Spleen (tissue), 11 donors: ENCODE data around the gene PLCB2. TPM values are rescaled to one million over a fixed set of nuclear protein-coding genes. Genes with fewer than 3 reads are reported as not detected.

Source experiments
- DNase-seq: peaks from one replicate; pipeline ENCODE4 v3.0.0-alpha.2; 2020
- H3K27ac ChIP-seq, 8 donors: fragments of 200-600 bp; sonication (generic) in 7 of 8; 1 replicate in 4 of 8; 2 replicates in 4 of 8; pipeline versions ENCODE4 v1.5.0 to v1.8.0; 2016 to 2021; ENCODE audit warnings: inconsistent platforms in 4 of 8, mild to moderate bottlenecking in 4 of 8, moderate library complexity in 1 of 8
- H3K27me3 ChIP-seq, 7 donors: fragments of 200-600 bp; sonication (generic) in 6 of 7; replicated peaks in 1 of 7; 1 replicate in 4 of 7; 2 replicates in 3 of 7; pipeline versions ENCODE4 v1.5.0 to v1.8.0; 2016 to 2021; ENCODE audit warnings: inconsistent platforms in 3 of 7, mild to moderate bottlenecking in 1 of 7
- H3K36me3 ChIP-seq, 6 donors: fragments of 200-600 bp; sonication (generic) in 5 of 6; 1 replicate in 4 of 6; 2 replicates in 2 of 6; pipeline versions ENCODE4 v1.5.0 to v1.8.0; 2016 to 2021; ENCODE audit warnings: inconsistent platforms in 2 of 6
- H3K4me1 ChIP-seq, 6 donors: fragments of 200-600 bp; sonication (generic) in 5 of 6; 1 replicate in 3 of 6; 2 replicates in 3 of 6; pipeline versions ENCODE4 v1.5.0 to v1.8.0; 2016 to 2021; ENCODE audit warnings: inconsistent platforms in 3 of 6
- H3K4me3 ChIP-seq, 8 donors: fragments of 200-600 bp; sonication (generic) in 7 of 8; 1 replicate in 4 of 8; 2 replicates in 4 of 8; pipeline versions ENCODE4 v1.5.0 to v1.8.0; 2016 to 2021; ENCODE audit warnings: inconsistent platforms in 4 of 8, mild to moderate bottlenecking in 4 of 8, moderate library complexity in 2 of 8
- H3K9me3 ChIP-seq, 8 donors: fragments of 200-600 bp; sonication (generic) in 7 of 8; 1 replicate in 4 of 8; 2 replicates in 4 of 8; pipeline versions ENCODE4 v1.5.0 to v1.8.0; 2016 to 2021; ENCODE audit warnings: inconsistent platforms in 4 of 8
- CTCF ChIP-seq, 11 experiments: fragments of 200-600 bp in 7 of 11; fragments of 450-650 bp in 4 of 11; sonication (generic) in 4 of 11; IDR thresholded peaks in 8 of 11; conservative IDR thresholded peaks in 3 of 11; 1 replicate in 7 of 11; 2 replicates in 4 of 11; pipeline versions ENCODE4 v1.4.0 to v1.8.0; 2016 to 2021; ENCODE audit warnings: antibody characterized with exemption in 11 of 11, inconsistent platforms in 4 of 11, mild to moderate bottlenecking in 1 of 11
- POLR2A ChIP-seq, 3 donors: fragments of 450-650 bp; IDR thresholded peaks; one replicate each; pipeline ENCODE4 v1.5.1; 2017; ENCODE audit warnings: antibody characterized with exemption in 3 of 3, mild to moderate bottlenecking in 1 of 3
- POLR2AphosphoS5 ChIP-seq, 3 donors: sonication (generic); formaldehyde crosslinking; IDR thresholded peaks; one replicate each; pipeline ENCODE4 v1.5.1; 2017; ENCODE audit warnings: antibody characterized with exemption in 3 of 3
- WGBS, 5 donors: extraction: QIAGEN DNeasy Blood & Tissue Kit in 3 of 5; methylation state at CpG; one replicate each; pipeline versions ENCODE4 v1.1.5 to v1.1.7; 2013 to 2018; 5-methylcytosine and 5-hydroxymethylcytosine counted together
- intact Hi-C: fragments of 100-400 bp; cut with DNase I; formaldehyde crosslinking; loops from one replicate; pipeline ENCODE4 v1.15.0; 2023; ENCODE audit warnings: low total_unique reads
- polyA plus RNA-seq, 3 donors: library from polyadenylated mRNA; stranded (reverse); fragments of 200-250 nt; gene quantifications; one replicate each; pipeline ENCODE4 v1.2.1, GENCODE V29; 2013
- total RNA-seq, 7 donors: library from RNA; depleted of rRNA in 3 of 7; stranded (reverse); fragments of >200 nt in 3 of 7; fragmentation: NEBNext Ultra II Directional in 4 of 7; extraction: Animal tissue kit (Norgen Biotek cat#: 25700) in 4 of 7; gene quantifications; one replicate each; pipeline versions ENCODE4 v1.1.0 to v1.2.1, GENCODE V29; 2016 to 2021
- donor health status: healthy with polysubstance abuse.
- donor health status: DM: no; HTN: no; CAD: no; lungs with moderate emphysema.
- donor health status: DM: no; HTN: no; CAD: no.
- donor health status: Bipolar disorder and iron deficiency.
- donor health status: healthy.
- donor health status: DM: no; HTN: no; CAD: no.
- donor health status: DM: yes; HTN: yes; CAD: no.

The PLCB2 gene
- total and polyA plus RNA-seq, 10 donors = 63.8 to 247 (median 187) TPM

GRCh38 chr15:40323953-40324937 is 16.5 kb upstream of the PLCB2 start:
- Histone ChIP-seq H3K27ac (peak overlapping the region; percentile 59 to 87 (median 81)), H3K4me3 (peak overlapping the region; percentile 63 to 93 (median 68)), H3K27me3 (no peaks in the 10 kb centered on the region), H3K4me1 (peaks cover 22 to 81% (median 57%) of the 10 kb centered on the region in 6 donors), H3K9me3 (no peaks in the 10 kb centered on the region), H3K36me3 (peaks cover 0 to 4% (median 0%) of the 10 kb centered on the region in 6 donors)
- TF ChIP-seq POLR2A (IDR thresholded peaks at IDR 0.05) (no peak), CTCF (IDR thresholded peaks at IDR 0.05 in 8 of 11, conservative IDR thresholded peaks at IDR 0.05 in 3 of 11) (no peak), POLR2AphosphoS5 (IDR thresholded peaks at IDR 0.05) (peak in 1 of 3 donors; percentile 11)
- intact Hi-C loops = loop anchor here (5.0 kb wide), 1 partner anchor 98 kb away; no protein-coding TSS in a partner anchor
- 1 to 3% (median 1%) methylated on average over 37 to 101 of the region's 101 CpGs for WGBS, 5 donors
- DNase-seq = peak; percentile 90

- peak within 1 kb of the TSS; percentile 59 to 87 (median 81) for H3K27ac ChIP-seq
- intact Hi-C loops = loop anchor here (5.0 kb wide), 1 partner anchor 99 kb away; no protein-coding TSS in a partner anchor
- H3K36me3 ChIP-seq = no peaks in the 10 kb centered on the region
- no peaks in the 10 kb centered on the region for H3K9me3 ChIP-seq
- DNase-seq = peak; percentile 98
- no peaks in the 10 kb centered on the region for H3K27me3 ChIP-seq
- peaks cover 17 to 73% (median 50%) of the 10 kb centered on the region in 6 donors for H3K4me1 ChIP-seq
- peak within 1 kb of the TSS; percentile 63 to 93 (median 68) for H3K4me3 ChIP-seq
- TF ChIP-seq CTCF (IDR thresholded peaks at IDR 0.05 in 8 of 11, conservative IDR thresholded peaks at IDR 0.05 in 3 of 11) (peak; percentile 76 to 96 (median 85)), POLR2A (IDR thresholded peaks at IDR 0.05) (peak in 1 of 3 donors; percentile 65), POLR2AphosphoS5 (IDR thresholded peaks at IDR 0.05) (peak; percentile 49 to 84 (median 79))
- 0 to 1% (median 0%) methylated on average over 40 to 103 of the region's 103 CpGs for WGBS, 5 donors
Measured at GRCh38 chr15:40323239-40323952, 15.7 kb upstream of the PLCB2 start, which contains the start of gene INAFM2. TSS of gene INAFM2 (plus strand) at chr15:40323692. CDS start at chr15:40324056, 364 bp downstream.

GRCh38 chr15:40322531-40323238 is 14.9 kb upstream of the PLCB2 start:
- H3K36me3 ChIP-seq = no peaks in the 10 kb centered on the region
- H3K9me3 ChIP-seq = no peaks in the 10 kb centered on the region
- no peaks in the 10 kb centered on the region for H3K27me3 ChIP-seq
- 52 to 63% (median 56%) methylated on average over 23 to 26 of the region's 26 CpGs for WGBS, 5 donors
- H3K27ac ChIP-seq = peak overlapping the region in 7 of 8 donors; percentile 52 to 87 (median 75)
- peaks cover 16 to 72% (median 48%) of the 10 kb centered on the region in 6 donors for H3K4me1 ChIP-seq
- intact Hi-C loops = loop anchor here (5.0 kb wide), 1 partner anchor 100 kb away; no protein-coding TSS in a partner anchor
- DNase-seq = no peak
- peak overlapping the region; percentile 12 to 93 (median 53) for H3K4me3 ChIP-seq
- TF ChIP-seq POLR2AphosphoS5 (IDR thresholded peaks at IDR 0.05) (no peak), POLR2A (IDR thresholded peaks at IDR 0.05) (no peak), CTCF (IDR thresholded peaks at IDR 0.05 in 8 of 11, conservative IDR thresholded peaks at IDR 0.05 in 3 of 11) (no peak)
